H1 (cell line): ENCODE measurements around the gene ZBTB25. TPM values are rescaled to one million over a fixed set of nuclear protein-coding genes. Genes with fewer than 3 reads are reported as not detected.

Experiments used
- CTCF ChIA-PET: fragments of 300-600 bp; sonication (Branson Sonifier 250); formaldehyde crosslinking; loops from one replicate; lab custom pipeline; 2021; ENCODE audit not compliant: partially characterized antibody; lab: Charles Lee
- POLR2A ChIA-PET: fragments of 300-600 bp; sonication (Branson Sonifier 250); formaldehyde crosslinking; loops from one replicate; lab custom pipeline; 2021; ENCODE audit warnings: inconsistent platforms; ENCODE audit not compliant: partially characterized antibody; lab: Charles Lee
- DNase-seq, 2 experiments: peaks; one replicate each; pipeline versions ENCODE4 v3.0.0 to v3.0.0-alpha.2; 2010 to 2022; ENCODE audit warnings: low spot score in 2 of 2, low read depth in 1 of 2, mixed read lengths in 1 of 2
- FAIRE-seq: peaks from 2 replicates; lab custom pipeline; 2011; peaks lifted over from hg19 to GRCh38; lab: Jason Lieb, UNC
- H2AFZ ChIP-seq: 2 replicates; pipeline ENCODE4 v1.8.1; 2012; ENCODE audit warnings: low read length, inconsistent platforms
- H2AK5ac ChIP-seq: 2 replicates; pipeline ENCODE4 v1.6.1; 2013; ENCODE audit warnings: low read depth, low read length
- H2BK120ac ChIP-seq: replicated peaks from 2 replicates; pipeline ENCODE3; 2013; ENCODE audit warnings: low read depth, low read length, inconsistent platforms
- H2BK12ac ChIP-seq: 2 replicates; pipeline ENCODE4 v1.6.1; 2013; ENCODE audit warnings: low read depth, low read length
- H2BK15ac ChIP-seq: 2 replicates; pipeline ENCODE4 v1.6.1; 2013; ENCODE audit warnings: low read length
- H2BK20ac ChIP-seq: 2 replicates; pipeline ENCODE4 v1.6.1; 2013; ENCODE audit warnings: low read length
- H2BK5ac ChIP-seq: 2 replicates; pipeline ENCODE4 v1.6.1; 2013; ENCODE audit warnings: low read depth, low read length
- H3K14ac ChIP-seq: 2 replicates; pipeline ENCODE4 v1.6.1; 2013; ENCODE audit warnings: inconsistent platforms; ENCODE audit not compliant: insufficient read length
- H3K18ac ChIP-seq: 2 replicates; pipeline ENCODE4 v1.6.1; 2013; ENCODE audit warnings: low read length; ENCODE audit errors: extremely low read depth
- H3K23ac ChIP-seq: 2 replicates; pipeline ENCODE4 v1.6.1; 2013; ENCODE audit warnings: inconsistent platforms; ENCODE audit not compliant: insufficient read length
- H3K23me2 ChIP-seq: 2 replicates; pipeline ENCODE4 v1.6.1; 2013; ENCODE audit warnings: low read depth, low read length
- H3K27ac ChIP-seq: 2 replicates; pipeline ENCODE4 v1.6.1; 2011; ENCODE audit warnings: low read depth, low read length, inconsistent platforms
- H3K27me3 ChIP-seq, 4 experiments: replicated peaks in 1 of 4; 1 replicate in 1 of 4; 2 replicates in 3 of 4; pipeline versions ENCODE4 v1.6.1 to v1.8.1; 2011 to 2013; ENCODE audit warnings: low read length in 3 of 4, mild to moderate bottlenecking in 3 of 4, inconsistent platforms in 2 of 4, mixed read lengths in 2 of 4, moderate library complexity in 1 of 4; ENCODE audit not compliant: control insufficient read depth in 3 of 4, insufficient read depth in 3 of 4; ENCODE audit errors: extremely low read depth in 1 of 4
- H3K36me3 ChIP-seq, 4 experiments: 2 replicates each; pipeline versions ENCODE4 v1.6.1 to v1.8.1; 2011 to 2013; ENCODE audit warnings: mild to moderate bottlenecking in 4 of 4, low read length in 3 of 4, moderate library complexity in 2 of 4, control low read depth in 1 of 4, inconsistent platforms in 1 of 4; ENCODE audit not compliant: insufficient read depth in 4 of 4, control insufficient read depth in 2 of 4
- H3K4ac ChIP-seq: replicated peaks from 2 replicates; pipeline ENCODE3; 2013; ENCODE audit warnings: low read length, low read depth, mixed read lengths, inconsistent platforms; ENCODE audit not compliant: insufficient read length
- H3K4me1 ChIP-seq, 4 experiments: replicated peaks in 1 of 4; 1 replicate in 1 of 4; 2 replicates in 3 of 4; pipeline versions ENCODE4 v1.6.1 to v1.8.1; 2011 to 2013; ENCODE audit warnings: low read length in 3 of 4, inconsistent platforms in 2 of 4, mixed read lengths in 1 of 4; ENCODE audit not compliant: insufficient read depth in 4 of 4, control insufficient read depth in 3 of 4
- H3K4me2 ChIP-seq, 2 experiments: 2 replicates each; pipeline versions ENCODE4 v1.6.1 to v1.8.1; 2011 to 2013; ENCODE audit warnings: low read depth in 2 of 2, low read length in 2 of 2, control low read depth in 1 of 2, inconsistent platforms in 1 of 2, mild to moderate bottlenecking in 1 of 2; ENCODE audit not compliant: insufficient read depth in 1 of 2
- H3K4me3 ChIP-seq, 4 experiments: fragments of 200-600, 300-600 bp in 1 of 4; sonication (generic), shearing (Covaris generic), sonication (Bioruptor Twin) in 1 of 4; 2 replicates each; pipeline versions ENCODE4 v1.5.1 to v1.8.1; 2011 to 2016; ENCODE audit warnings: low read length in 4 of 4, low read depth in 3 of 4, control low read depth in 2 of 4, inconsistent platforms in 2 of 4, mild to moderate bottlenecking in 2 of 4, mixed read lengths in 1 of 4, moderate library complexity in 1 of 4; ENCODE audit not compliant: insufficient read depth in 2 of 4; ENCODE audit errors: extremely low read depth in 1 of 4
- H3K56ac ChIP-seq: replicated peaks from 2 replicates; pipeline ENCODE3; 2013; ENCODE audit warnings: low read depth, mild to moderate bottlenecking, mixed read lengths, low read length, inconsistent platforms; ENCODE audit not compliant: insufficient read length
- H3K79me1 ChIP-seq: 2 replicates; pipeline ENCODE4 v1.6.1; 2013; ENCODE audit warnings: low read depth, low read length, control low read depth
- H3K79me2 ChIP-seq, 2 experiments: 2 replicates each; pipeline versions ENCODE4 v1.6.1 to v1.8.1; 2012 to 2013; ENCODE audit warnings: low read length in 2 of 2, mild to moderate bottlenecking in 2 of 2, inconsistent platforms in 1 of 2; ENCODE audit not compliant: insufficient read depth in 2 of 2, control insufficient read depth in 1 of 2
- H3K9ac ChIP-seq, 4 experiments: replicated peaks in 1 of 4; 1 replicate in 1 of 4; 2 replicates in 3 of 4; pipeline versions ENCODE4 v1.6.1 to v1.8.1; 2011 to 2013; ENCODE audit warnings: low read depth in 3 of 4, low read length in 3 of 4, control low read depth in 2 of 4, mild to moderate bottlenecking in 2 of 4, moderate library complexity in 2 of 4, inconsistent platforms in 1 of 4; ENCODE audit errors: extremely low read depth in 1 of 4
- H3K9me3 ChIP-seq, 2 experiments: 2 replicates each; pipeline versions ENCODE4 v1.6.1 to v1.8.1; 2012 to 2013; ENCODE audit warnings: mild to moderate bottlenecking in 2 of 2, moderate library complexity in 2 of 2, control low read depth in 1 of 2, inconsistent platforms in 1 of 2, low read depth in 1 of 2, low read length in 1 of 2, mixed read lengths in 1 of 2; ENCODE audit not compliant: insufficient read depth in 2 of 2
- H4K20me1 ChIP-seq, 2 experiments: replicated peaks in 1 of 2; 2 replicates each; pipeline versions ENCODE3 to v1.8.1; 2011 to 2013; ENCODE audit warnings: inconsistent platforms in 2 of 2, low read length in 2 of 2, mild to moderate bottlenecking in 1 of 2; ENCODE audit not compliant: insufficient read depth in 2 of 2, control insufficient read depth in 1 of 2
- H4K5ac ChIP-seq: 2 replicates; pipeline ENCODE4 v1.6.1; 2013; ENCODE audit warnings: low read length, low read depth, mixed read lengths, inconsistent platforms; ENCODE audit not compliant: insufficient read length
- H4K8ac ChIP-seq: 2 replicates; pipeline ENCODE4 v1.8.0; 2013; ENCODE audit warnings: mild to moderate bottlenecking, moderate library complexity, low read length, inconsistent platforms; ENCODE audit not compliant: insufficient read depth; ENCODE audit errors: extremely low read depth
- H4K91ac ChIP-seq: replicated peaks from 2 replicates; pipeline ENCODE3; 2013; ENCODE audit warnings: low read length, mixed read lengths, inconsistent platforms; ENCODE audit not compliant: insufficient read length
- BRCA1 ChIP-seq: IDR thresholded peaks from 2 replicates; pipeline ENCODE4 v1.6.1; 2012; ENCODE audit warnings: low read depth, low read length, improper control_type of control experiment
- CHD2 ChIP-seq: IDR thresholded peaks from 2 replicates; pipeline ENCODE4 v1.6.1; 2012; ENCODE audit warnings: low read length, improper control_type of control experiment
- CREB1 ChIP-seq: IDR thresholded peaks from 2 replicates; pipeline ENCODE4 v1.6.1; 2012; ENCODE audit warnings: inconsistent platforms
- HDAC6 ChIP-seq: IDR thresholded peaks from one replicate; pipeline ENCODE4 v1.7.1; 2012; ENCODE audit warnings: low read depth, mild to moderate bottlenecking, inconsistent platforms, low read length, moderate library complexity
- KDM1A ChIP-seq: fragments of 200-600, 300-600 bp; sonication (generic); IDR thresholded peaks from 2 replicates; pipeline ENCODE4 v1.7.1; 2016; ENCODE audit warnings: mild to moderate bottlenecking, low read length, borderline replicate concordance
- KDM4A ChIP-seq: IDR thresholded peaks from one replicate; pipeline ENCODE4 v1.7.1; 2012; ENCODE audit warnings: low read depth, mild to moderate bottlenecking, moderate library complexity, low read length, inconsistent platforms; ENCODE audit not compliant: severe bottlenecking
- MAFK ChIP-seq: IDR thresholded peaks from 2 replicates; pipeline ENCODE4 v1.6.1; 2012; ENCODE audit warnings: low read depth, mild to moderate bottlenecking, improper control_type of control experiment, low read length
- NANOG ChIP-seq: IDR thresholded peaks from 2 replicates; pipeline ENCODE4 v1.6.1; 2011; ENCODE audit warnings: low read length, low read depth, mild to moderate bottlenecking, inconsistent platforms; ENCODE audit not compliant: insufficient read depth, poor library complexity, severe bottlenecking
- RXRA ChIP-seq: IDR thresholded peaks from 2 replicates; pipeline ENCODE4 v1.6.1; 2011; ENCODE audit warnings: low read depth, mild to moderate bottlenecking, low read length, moderate library complexity; ENCODE audit not compliant: insufficient read depth
- TAF7 ChIP-seq: optimal IDR thresholded peaks from 2 replicates; pipeline ENCODE3; 2011; ENCODE audit warnings: low read depth, mild to moderate bottlenecking, inconsistent platforms, low read length, moderate library complexity, borderline replicate concordance
- ZNF274 ChIP-seq: IDR thresholded peaks from 2 replicates; pipeline ENCODE4 v1.7.0; 2012; ENCODE audit warnings: low read length, borderline replicate concordance; ENCODE audit errors: extremely low read depth
- WGBS, 2 experiments: shearing (Covaris generic) in 1 of 2; methylation state at CpG; one replicate each; pipeline versions ENCODE4 v1.1.6 to v1.1.7; 2013 to 2015; ENCODE audit warnings: low lambda C conversion rate in 2 of 2, mixed read lengths in 2 of 2, inconsistent platforms in 1 of 2, low coverage in 1 of 2, missing lambda C conversion rate in 1 of 2; ENCODE audit not compliant: insufficient replicate concordance in 2 of 2, insufficient coverage in 1 of 2, insufficient read length in 1 of 2; ENCODE audit errors: extremely low coverage in 1 of 2, missing lambda C conversion rate in 1 of 2; 5-methylcytosine and 5-hydroxymethylcytosine counted together
- polyA plus RNA-seq, 7 experiments: library from polyadenylated mRNA; depleted of rRNA in 3 of 7; stranded (reverse) in 5 of 7; unstranded in 2 of 7; fragments of >200 nt in 5 of 7; fragments of 200-250 nt in 2 of 7; gene quantifications; 1 replicate in 5 of 7; 2 replicates in 1 of 7; 4 replicates in 1 of 7; pipeline versions ENCODE4 v1.2.1 to v1.2.3, GENCODE V29; 2011 to 2013; ENCODE audit warnings: missing spikeins in 2 of 7, mixed read lengths in 2 of 7
- total RNA-seq: library from RNA; stranded (reverse); fragmentation: NEBNext Ultra II Directional; extraction: Animal tissue kit (Norgen Biotek cat#: 25700); gene quantifications from 2 replicates; pipeline ENCODE4 v1.2.1, GENCODE V29; 2021
- TF ChIP-seq, protein P1 (sequence below): IDR thresholded peaks from 2 replicates; pipeline ENCODE4 v1.6.1; 2012; ENCODE audit warnings: inconsistent platforms
- TF ChIP-seq, protein P2 (sequence below): IDR thresholded peaks from 2 replicates; pipeline ENCODE4 v1.6.1; 2012; ENCODE audit warnings: low read length, inconsistent platforms

The ZBTB25 gene
- total and polyA plus RNA-seq, 2 of the 8 experiments (the other 6 are each of a cell fraction or from before 2014, with no cell fraction given), result 5.4 to 11.4 TPM

DNA sequence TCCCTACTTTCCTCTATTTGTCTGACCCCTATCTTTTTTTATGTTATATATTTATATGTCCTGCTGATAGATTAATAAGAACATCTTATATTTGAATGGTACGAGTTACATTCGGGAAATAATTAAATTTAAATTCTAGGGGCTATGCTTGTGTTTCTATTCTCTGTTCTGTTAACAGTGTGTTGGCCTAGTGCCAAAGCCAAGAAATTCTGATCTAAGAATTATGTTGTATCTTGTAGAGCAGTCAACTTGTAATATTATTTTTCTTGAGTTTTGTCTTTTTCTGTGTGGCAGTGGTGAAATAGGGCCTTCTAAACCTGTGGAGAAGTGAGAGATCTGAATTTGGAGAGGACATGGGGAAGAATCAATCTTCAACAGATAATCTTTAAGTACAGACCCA is 27.9 kb upstream of the ZBTB25 start:
- DNase-seq, result no peak
- Histone ChIP-seq H3K23me2 (no peaks in the 10 kb centered on the region), H3K4me3 (no peak overlapping the region), H3K36me3 (no peaks in the 10 kb centered on the region), H2BK5ac (no peak overlapping the region)
- CTCF ChIA-PET, result no interaction called here
- TF ChIP-seq ZNF274, result no peak
- no peak for TF ChIP-seq KDM1A
- no peak for TF ChIP-seq RXRA
- no peak for TF ChIP-seq MAFK
- TF ChIP-seq CREB1, result no peak
- TF ChIP-seq, protein P1, sequence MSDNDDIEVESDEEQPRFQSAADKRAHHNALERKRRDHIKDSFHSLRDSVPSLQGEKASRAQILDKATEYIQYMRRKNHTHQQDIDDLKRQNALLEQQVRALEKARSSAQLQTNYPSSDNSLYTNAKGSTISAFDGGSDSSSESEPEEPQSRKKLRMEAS, result no peak
- no peak for TF ChIP-seq BRCA1
- TF ChIP-seq HDAC6, result no peak
- TF ChIP-seq CHD2, result no peak
- TF ChIP-seq, protein P2, sequence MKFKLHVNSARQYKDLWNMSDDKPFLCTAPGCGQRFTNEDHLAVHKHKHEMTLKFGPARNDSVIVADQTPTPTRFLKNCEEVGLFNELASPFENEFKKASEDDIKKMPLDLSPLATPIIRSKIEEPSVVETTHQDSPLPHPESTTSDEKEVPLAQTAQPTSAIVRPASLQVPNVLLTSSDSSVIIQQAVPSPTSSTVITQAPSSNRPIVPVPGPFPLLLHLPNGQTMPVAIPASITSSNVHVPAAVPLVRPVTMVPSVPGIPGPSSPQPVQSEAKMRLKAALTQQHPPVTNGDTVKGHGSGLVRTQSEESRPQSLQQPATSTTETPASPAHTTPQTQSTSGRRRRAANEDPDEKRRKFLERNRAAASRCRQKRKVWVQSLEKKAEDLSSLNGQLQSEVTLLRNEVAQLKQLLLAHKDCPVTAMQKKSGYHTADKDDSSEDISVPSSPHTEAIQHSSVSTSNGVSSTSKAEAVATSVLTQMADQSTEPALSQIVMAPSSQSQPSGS, result no peak
- no peak for TF ChIP-seq TAF7
- TF ChIP-seq KDM4A, result no peak
- TF ChIP-seq NANOG, result no peak
- TF ChIP-seq, all 59 proteins: peak for 0
- Histone ChIP-seq H3K27me3 (no peaks in the 10 kb centered on the region), H4K5ac (no peak overlapping the region), H3K79me2 (no peaks in the 10 kb centered on the region), H3K23ac (no peak overlapping the region), H4K8ac (no peak overlapping the region), H3K14ac (no peak overlapping the region), H2BK20ac (no peak overlapping the region), H4K20me1 (no peaks in the 10 kb centered on the region), H2AK5ac (no peak overlapping the region), H3K27ac (no peak overlapping the region), H3K4me1 (no peaks in the 10 kb centered on the region), H2BK15ac (no peak overlapping the region), H3K9ac (no peak overlapping the region), H3K4me2 (no peak overlapping the region), H3K56ac (no peak overlapping the region), H3K9me3 (no peaks in the 10 kb centered on the region), H2BK12ac (no peak overlapping the region), H2AFZ (no peak overlapping the region), H2BK120ac (no peak overlapping the region), H3K79me1 (no peaks in the 10 kb centered on the region), H3K4ac (no peak overlapping the region), H3K18ac (no peak overlapping the region), H4K91ac (no peak overlapping the region)
- POLR2A ChIA-PET, result interaction anchor here (0.6 kb wide), 1 partner anchor 170 kb away, joined by 3 read pairs; no protein-coding TSS in a partner anchor
- no peak for FAIRE-seq
- 97% methylated on average over 2 of the region's 2 CpGs; no CpG with 5 or more reads in 1 of the 2 experiments for WGBS, 2 experiments
